ENCODE results near the gene ZFPM1. TPM values are rescaled to one million over a fixed set of nuclear protein-coding genes. Genes with fewer than 3 reads are reported as not detected.

ZFPM1 gene
- polyA plus RNA-seq, 1 of the 3 experiments (the other 2 are of a cell fraction), result 1.2 TPM

DNA sequence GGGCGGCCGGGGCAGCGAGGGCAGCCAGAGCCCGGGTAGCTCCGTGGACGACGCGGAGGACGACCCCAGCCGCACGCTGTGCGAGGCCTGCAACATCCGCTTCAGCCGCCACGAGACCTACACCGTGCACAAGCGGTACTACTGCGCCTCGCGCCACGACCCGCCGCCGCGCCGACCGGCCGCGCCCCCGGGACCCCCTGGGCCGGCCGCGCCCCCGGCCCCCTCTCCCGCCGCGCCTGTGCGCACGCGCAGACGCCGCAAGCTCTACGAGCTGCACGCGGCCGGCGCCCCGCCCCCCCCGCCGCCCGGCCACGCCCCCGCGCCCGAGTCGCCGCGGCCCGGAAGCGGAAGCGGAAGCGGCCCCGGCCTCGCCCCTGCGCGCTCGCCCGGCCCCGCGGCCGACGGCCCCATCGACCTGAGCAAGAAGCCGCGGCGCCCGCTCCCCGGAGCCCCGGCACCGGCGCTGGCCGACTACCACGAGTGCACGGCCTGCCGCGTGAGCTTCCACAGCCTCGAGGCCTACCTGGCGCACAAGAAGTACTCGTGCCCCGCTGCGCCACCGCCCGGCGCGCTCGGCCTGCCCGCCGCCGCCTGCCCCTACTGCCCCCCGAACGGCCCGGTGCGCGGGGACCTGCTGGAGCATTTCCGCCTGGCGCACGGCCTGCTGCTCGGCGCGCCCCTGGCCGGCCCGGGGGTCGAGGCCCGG, 81.0 kb downstream of the ZFPM1 start (continued):
- TF ChIP-seq, protein P1, sequence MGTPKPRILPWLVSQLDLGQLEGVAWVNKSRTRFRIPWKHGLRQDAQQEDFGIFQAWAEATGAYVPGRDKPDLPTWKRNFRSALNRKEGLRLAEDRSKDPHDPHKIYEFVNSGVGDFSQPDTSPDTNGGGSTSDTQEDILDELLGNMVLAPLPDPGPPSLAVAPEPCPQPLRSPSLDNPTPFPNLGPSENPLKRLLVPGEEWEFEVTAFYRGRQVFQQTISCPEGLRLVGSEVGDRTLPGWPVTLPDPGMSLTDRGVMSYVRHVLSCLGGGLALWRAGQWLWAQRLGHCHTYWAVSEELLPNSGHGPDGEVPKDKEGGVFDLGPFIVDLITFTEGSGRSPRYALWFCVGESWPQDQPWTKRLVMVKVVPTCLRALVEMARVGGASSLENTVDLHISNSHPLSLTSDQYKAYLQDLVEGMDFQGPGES (IDR thresholded peaks at IDR 0.05; ENCODE audit: low read depth, low read length), result no peak

DNA sequence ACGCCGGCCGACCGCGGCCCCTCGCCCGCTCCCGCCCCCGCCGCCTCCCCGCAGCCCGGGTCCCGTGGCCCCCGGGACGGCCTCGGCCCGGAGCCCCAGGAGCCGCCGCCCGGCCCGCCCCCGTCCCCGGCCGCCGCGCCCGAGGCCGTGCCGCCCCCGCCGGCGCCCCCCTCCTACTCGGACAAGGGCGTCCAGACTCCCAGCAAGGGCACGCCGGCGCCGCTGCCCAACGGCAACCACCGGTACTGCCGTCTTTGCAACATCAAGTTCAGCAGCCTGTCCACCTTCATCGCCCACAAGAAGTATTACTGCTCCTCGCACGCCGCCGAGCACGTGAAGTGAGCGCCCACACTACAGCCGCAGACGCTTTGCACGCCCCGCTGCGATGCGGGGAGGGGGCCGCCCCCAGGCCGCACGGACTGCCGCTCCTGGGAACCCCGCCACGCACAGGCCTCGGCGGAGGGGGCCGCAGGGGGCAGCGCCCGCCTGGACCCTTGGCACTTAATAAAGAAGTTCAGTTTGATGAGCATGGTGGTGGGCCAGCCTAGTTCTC, 81.6 kb downstream of the ZFPM1 start:
- no peak overlapping the region for H3K4me2 ChIP-seq
- no peak for DNase-seq
- TF ChIP-seq GATA2 (CRISPR knock-in tag; IDR thresholded peaks at IDR 0.05) (no peak), EP300 (IDR thresholded peaks at IDR 0.05; ENCODE audit: borderline replicate concordance in 1 of 2, low read depth in 1 of 2, low read length in 1 of 2) (no peak), GABPA (IDR thresholded peaks at IDR 0.05; ENCODE audit: low read depth) (no peak), RCOR1 (IDR thresholded peaks at IDR 0.05; ENCODE audit: low read length) (no peak), MEF2A (IDR thresholded peaks at IDR 0.05; ENCODE audit: borderline replicate concordance, low read depth) (no peak), TEAD4 (IDR thresholded peaks at IDR 0.05; ENCODE audit: borderline replicate concordance, insufficient read depth) (no peak), FOSL2 (IDR thresholded peaks at IDR 0.05; ENCODE audit: borderline replicate concordance, low read depth) (no peak)
- TF ChIP-seq, protein P2, sequence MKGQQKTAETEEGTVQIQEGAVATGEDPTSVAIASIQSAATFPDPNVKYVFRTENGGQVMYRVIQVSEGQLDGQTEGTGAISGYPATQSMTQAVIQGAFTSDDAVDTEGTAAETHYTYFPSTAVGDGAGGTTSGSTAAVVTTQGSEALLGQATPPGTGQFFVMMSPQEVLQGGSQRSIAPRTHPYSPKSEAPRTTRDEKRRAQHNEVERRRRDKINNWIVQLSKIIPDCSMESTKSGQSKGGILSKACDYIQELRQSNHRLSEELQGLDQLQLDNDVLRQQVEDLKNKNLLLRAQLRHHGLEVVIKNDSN (IDR thresholded peaks at IDR 0.05; ENCODE audit: borderline replicate concordance, low read depth), result no peak
- TF ChIP-seq, protein P1 (IDR thresholded peaks at IDR 0.05; ENCODE audit: low read depth, low read length), result no peak
- peaks cover 0 to 8% of the 10 kb centered on the region in 2 experiments; a peak in 1 of 4 replicates for H3K4me1 ChIP-seq (ENCODE audit: control insufficient read depth in 1 of 2, insufficient read depth in 2 of 2, low read depth in 1 of 2, low read length in 1 of 2)
- H3F3A ChIP-seq (replicated peaks; ENCODE audit: insufficient read depth), result peaks cover 2% of the 10 kb centered on the region
- no peaks in the 10 kb centered on the region for H3K79me2 ChIP-seq (ENCODE audit: insufficient read depth)
- H4K20me1 ChIP-seq (ENCODE audit: insufficient read depth), result 0 out of 2 replicates have a peak, but pooled peaks cover 6% of the 10 kb centered on the region
- H3K9ac ChIP-seq, result no peak overlapping the region
- WGBS (ENCODE audit: low lambda C conversion rate), result 92% methylated on average over 27 of the region's 65 CpGs
- CTCF ChIA-PET, result no interaction called here
- H3K27me3 ChIP-seq (ENCODE audit: insufficient read depth), result no peaks in the 10 kb centered on the region
- POLR2A ChIA-PET, result no interaction called here
- H3K9me3 ChIP-seq, result no peaks in the 10 kb centered on the region
- H3K4me3 ChIP-seq (ENCODE audit: low read depth in 2 of 2, low read length in 1 of 2), result peak overlapping the region in 1 of 2 experiments; percentile 36; a peak in 2 of 4 replicates
- no peaks in the 10 kb centered on the region for H3K9me2 ChIP-seq
- H3K36me3 ChIP-seq (replicated peaks in 1 of 2; ENCODE audit: control insufficient read depth in 1 of 2, insufficient read depth in 2 of 2, low read length in 1 of 2), result peaks cover 0 to 6% of the 10 kb centered on the region in 2 experiments
- H3K27ac ChIP-seq (ENCODE audit: low read depth in 2 of 2, low read length in 1 of 2), result no peak overlapping the region
- no peak overlapping the region for H2AFZ ChIP-seq (ENCODE audit: low read depth)

Data from SK-N-SH (cell line).